Erythroblast (primary cell): ENCODE data around the gene ANKRD49.

Experiments
- GATA1 ChIP-seq: IDR thresholded peaks from 2 replicates; pipeline ENCODE4 v1.6.1; 2011; ENCODE audit warnings: low read depth, mild to moderate bottlenecking, control low read depth, low read length, moderate library complexity
- POLR2A ChIP-seq: IDR thresholded peaks from 2 replicates; pipeline ENCODE4 v1.6.1; 2011; ENCODE audit warnings: mild to moderate bottlenecking, low read length

DNA sequence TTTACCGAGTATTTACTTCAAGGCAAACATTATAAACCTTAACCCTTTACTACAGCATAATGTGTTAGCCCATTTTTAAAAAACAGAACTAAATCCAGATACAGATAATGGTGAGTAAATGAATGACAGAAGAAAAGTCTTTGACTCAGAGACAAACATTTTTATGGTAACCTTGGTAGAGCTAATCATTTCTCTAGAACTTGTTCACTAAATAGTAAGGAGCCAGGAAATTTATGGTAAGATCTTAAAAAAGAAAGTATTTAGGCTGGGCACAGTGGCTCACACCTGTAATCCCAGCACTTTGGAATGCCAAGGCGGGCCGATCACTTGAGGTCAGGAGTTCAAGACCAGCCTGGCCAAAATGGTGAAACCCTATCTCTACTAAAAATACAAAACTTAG, 38.4 kb downstream of the ANKRD49 start:
- no peak for TF ChIP-seq POLR2A
- TF ChIP-seq GATA1, result no peak
